Measurements from ENCODE around the gene LSS. TPM values are rescaled to one million over a fixed set of nuclear protein-coding genes. Genes with fewer than 3 reads are reported as not detected.
"Not testable (repeated sequence)": the region's sequence is repeated elsewhere in the genome, so short reads cannot be mapped to it uniquely, and the experiment has no call there.

Gene LSS
- total RNA-seq, 1 donor from 2014 or later: 69.8 TPM

GRCh38 chr21:46141767-46142581 lies 86.6 kb downstream of the LSS start:
- no peak for DNase-seq (ENCODE audit: low read depth, low spot score)

GRCh38 chr21:46140352-46141003 lies 88.1 kb downstream of the LSS start:
- not testable (repeated sequence) for DNase-seq (ENCODE audit: low read depth, low spot score)

- no peak for DNase-seq (ENCODE audit: low read depth, low spot score)
Measured at GRCh38 chr21:46139686-46140085, 88.9 kb downstream of the LSS start.

- DNase-seq (ENCODE audit: low read depth, low spot score): no peak
Measured at GRCh38 chr21:46138383-46138970, 90.1 kb downstream of the LSS start.

Other genes starting within 250 kb of the LSS start
- 15.8 and 18.7 TPM in 2 replicates for gene COL6A1, start 247.0 kb downstream of the LSS start, total RNA-seq
- 0.21 and 1.2 TPM in 2 replicates for gene COL6A2, start 130.7 kb downstream of the LSS start, total RNA-seq
- gene FTCD, start 73.2 kb downstream of the LSS start, total RNA-seq: 0.25 TPM in 1 of 2 replicates, not detected in the other
- gene SPATC1L, start 44.3 kb downstream of the LSS start, total RNA-seq: 6.9 and 7.5 TPM in 2 replicates
- gene MCM3AP, start 56.8 kb upstream of the LSS start, total RNA-seq: 87.0 and 95.6 TPM in 2 replicates
- gene YBEY, start 57.6 kb upstream of the LSS start, total RNA-seq: 8.3 and 8.7 TPM in 2 replicates
- 4.1 and 6.9 TPM in 2 replicates for gene C21orf58, start 95.1 kb upstream of the LSS start, total RNA-seq
- 18.1 and 31.5 TPM in 2 replicates for gene PCNT, start 95.4 kb upstream of the LSS start, total RNA-seq
- 22.9 and 33.6 TPM in 2 replicates for gene DIP2A, start 230.1 kb upstream of the LSS start, total RNA-seq